Non-pigmented ciliary epithelial cell (primary cell): ENCODE measurements around the gene RGCC.
A peak's percentile ranks its signal among the peaks of the same experiment; 100 is the strongest.
"Not testable (repeated sequence)": the region's sequence is repeated elsewhere in the genome, so short reads cannot be mapped to it uniquely, and the experiment has no call there.

Source experiments
- DNase-seq: peaks from one replicate; pipeline ENCODE4 v3.0.0-alpha.2; 2010; ENCODE audit warnings: low read depth

Gene RGCC

GRCh38 chr13:41490371-41491015 lies 33.1 kb downstream of the RGCC start:
- DNase-seq = no peak

- no peak for DNase-seq
Observed at GRCh38 chr13:41491436-41491835, 34.1 kb downstream of the RGCC start.

GRCh38 chr13:41492432-41493260 lies 35.3 kb downstream of the RGCC start:
- DNase-seq = no peak

GRCh38 chr13:41494202-41494601 lies 36.9 kb downstream of the RGCC start:
- DNase-seq = no peak

GRCh38 chr13:41495044-41495443 lies 37.7 kb downstream of the RGCC start:
- no peak for DNase-seq

GRCh38 chr13:41496420-41497234 lies 39.3 kb downstream of the RGCC start:
- peak; percentile 63 for DNase-seq

GRCh38 chr13:41497436-41497835 lies 40.1 kb downstream of the RGCC start:
- no peak for DNase-seq

GRCh38 chr13:41499452-41499851 lies 42.1 kb downstream of the RGCC start:
- no peak for DNase-seq

- DNase-seq = no peak
Observed at GRCh38 chr13:41500511-41500910, 43.2 kb downstream of the RGCC start.

- no peak for DNase-seq
Observed at GRCh38 chr13:41501281-41501680, 43.9 kb downstream of the RGCC start.

GRCh38 chr13:41502031-41502430 lies 44.7 kb downstream of the RGCC start:
- DNase-seq = no peak

GRCh38 chr13:41502673-41503072 lies 45.3 kb downstream of the RGCC start:
- no peak for DNase-seq

GRCh38 chr13:41503356-41503755 lies 46.0 kb downstream of the RGCC start:
- DNase-seq = no peak

- DNase-seq = not testable (repeated sequence)
Observed at GRCh38 chr13:41504657-41505056, 47.3 kb downstream of the RGCC start.

- peak; percentile 91 for DNase-seq
Observed at GRCh38 chr13:41505209-41505835, 48.0 kb downstream of the RGCC start.

- no peak for DNase-seq
Observed at GRCh38 chr13:41506312-41506711, 49.0 kb downstream of the RGCC start.

GRCh38 chr13:41509971-41510370 lies 52.6 kb downstream of the RGCC start:
- DNase-seq = no peak

- no peak for DNase-seq
Observed at GRCh38 chr13:41511827-41512226, 54.5 kb downstream of the RGCC start.

- no peak for DNase-seq
Observed at GRCh38 chr13:41512441-41512840, 55.1 kb downstream of the RGCC start.

- DNase-seq = no peak
Observed at GRCh38 chr13:41513600-41513999, 56.2 kb downstream of the RGCC start.

- DNase-seq = no peak
Observed at GRCh38 chr13:41514853-41515395, 57.6 kb downstream of the RGCC start.
